Measurements from ENCODE around the gene CELF2. TPM values are rescaled to one million over a fixed set of nuclear protein-coding genes. Genes with fewer than 3 reads are reported as not detected.

The CELF2 gene
- total RNA-seq, 1 donor from 2014 or later: 36.9 TPM

- no peak for DNase-seq (ENCODE audit: low spot score)
Measured at GRCh38 chr10:11245981-11246590, 228.4 kb downstream of the CELF2 start.

- no peak for DNase-seq (ENCODE audit: low spot score)
Measured at GRCh38 chr10:11246752-11247467, 229.2 kb downstream of the CELF2 start.

GRCh38 chr10:11249152-11249807 is 231.6 kb downstream of the CELF2 start:
- no peak for DNase-seq (ENCODE audit: low spot score)

GRCh38 chr10:11249808-11250195 is 232.1 kb downstream of the CELF2 start:
- no peak for DNase-seq (ENCODE audit: low spot score)

GRCh38 chr10:11250304-11250703 is 232.6 kb downstream of the CELF2 start:
- DNase-seq (ENCODE audit: low spot score): no peak

- DNase-seq (ENCODE audit: low spot score): no peak
Measured at GRCh38 chr10:11252887-11253286, 235.2 kb downstream of the CELF2 start.

GRCh38 chr10:11253385-11254002 is 235.8 kb downstream of the CELF2 start:
- DNase-seq (ENCODE audit: low spot score): no peak

GRCh38 chr10:11255156-11255555 is 237.5 kb downstream of the CELF2 start:
- DNase-seq (ENCODE audit: low spot score): no peak

- no peak for DNase-seq (ENCODE audit: low spot score)
Measured at GRCh38 chr10:11255796-11256444, 238.2 kb downstream of the CELF2 start.

GRCh38 chr10:11256896-11257295 is 239.2 kb downstream of the CELF2 start:
- no peak for DNase-seq (ENCODE audit: low spot score)

GRCh38 chr10:11257440-11258090 is 239.9 kb downstream of the CELF2 start:
- DNase-seq (ENCODE audit: low spot score): no peak

GRCh38 chr10:11260170-11260569 is 242.5 kb downstream of the CELF2 start:
- DNase-seq (ENCODE audit: low spot score): no peak

GRCh38 chr10:11261143-11261542 is 243.5 kb downstream of the CELF2 start:
- no peak for DNase-seq (ENCODE audit: low spot score)

GRCh38 chr10:11261687-11262493 is 244.2 kb downstream of the CELF2 start:
- DNase-seq (ENCODE audit: low spot score): no peak

- DNase-seq (ENCODE audit: low spot score): no peak
Measured at GRCh38 chr10:11262494-11263345, 245.0 kb downstream of the CELF2 start.

GRCh38 chr10:11263767-11264166 is 246.1 kb downstream of the CELF2 start:
- no peak for DNase-seq (ENCODE audit: low spot score)

GRCh38 chr10:11264296-11265048 is 246.8 kb downstream of the CELF2 start:
- no peak for DNase-seq (ENCODE audit: low spot score)

- no peak for DNase-seq (ENCODE audit: low spot score)
Measured at GRCh38 chr10:11265484-11265883, 247.8 kb downstream of the CELF2 start.

GRCh38 chr10:11266426-11266825 is 248.8 kb downstream of the CELF2 start:
- no peak for DNase-seq (ENCODE audit: low spot score)
